Measurements from ENCODE around the gene UBQLN1.

DNA sequence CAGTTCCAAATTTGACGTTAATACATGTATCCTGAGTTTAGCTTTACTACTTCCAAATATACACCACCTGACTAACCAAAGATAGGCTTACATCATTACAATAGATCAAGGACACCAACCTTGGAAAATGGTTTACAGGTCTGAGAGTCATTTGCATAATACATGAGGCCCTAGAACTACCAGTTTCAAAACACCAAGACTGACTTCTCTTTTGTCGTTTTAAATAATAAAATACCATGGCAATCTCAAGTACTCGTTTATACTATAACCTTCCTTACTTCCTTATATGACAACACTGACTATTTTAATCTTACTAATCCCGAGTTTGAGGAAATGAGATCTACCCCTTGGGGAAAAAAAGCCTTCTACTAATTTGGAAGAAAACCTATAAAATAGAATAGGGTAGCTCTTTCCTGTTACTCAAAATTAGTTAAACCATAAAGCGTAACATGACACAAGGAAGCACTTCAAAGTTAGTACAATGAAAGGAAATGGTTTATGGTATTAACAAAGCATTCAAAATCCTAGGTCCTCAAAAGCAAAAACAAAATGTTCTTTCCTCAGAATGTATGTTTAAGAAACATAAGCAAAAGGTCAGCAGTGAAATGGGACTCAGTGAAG lies 42.1 kb downstream of the UBQLN1 start:
- TF ChIP-seq CTCF (IDR thresholded peaks at IDR 0.05 in 4 of 5, conservative IDR thresholded peaks at IDR 0.05 in 1 of 5) (no peak), POLR2A (IDR thresholded peaks at IDR 0.05) (no peak)

Data from gastrocnemius medialis (tissue), 4 donors.